GM12801 (cell line): ENCODE data around the gene ALPK1.

ENCODE experiments used
- TF ChIP-seq, protein P1 (sequence below): IDR thresholded peaks from one replicate; pipeline ENCODE4 v1.5.1; 2011; ENCODE audit warnings: control low read depth; ENCODE audit not compliant: insufficient read length; ENCODE audit errors: extremely low read depth

The ALPK1 gene

GRCh38 chr4:112270640-112271421 is 26.3 kb upstream of the ALPK1 start:
- TF ChIP-seq, protein P1, sequence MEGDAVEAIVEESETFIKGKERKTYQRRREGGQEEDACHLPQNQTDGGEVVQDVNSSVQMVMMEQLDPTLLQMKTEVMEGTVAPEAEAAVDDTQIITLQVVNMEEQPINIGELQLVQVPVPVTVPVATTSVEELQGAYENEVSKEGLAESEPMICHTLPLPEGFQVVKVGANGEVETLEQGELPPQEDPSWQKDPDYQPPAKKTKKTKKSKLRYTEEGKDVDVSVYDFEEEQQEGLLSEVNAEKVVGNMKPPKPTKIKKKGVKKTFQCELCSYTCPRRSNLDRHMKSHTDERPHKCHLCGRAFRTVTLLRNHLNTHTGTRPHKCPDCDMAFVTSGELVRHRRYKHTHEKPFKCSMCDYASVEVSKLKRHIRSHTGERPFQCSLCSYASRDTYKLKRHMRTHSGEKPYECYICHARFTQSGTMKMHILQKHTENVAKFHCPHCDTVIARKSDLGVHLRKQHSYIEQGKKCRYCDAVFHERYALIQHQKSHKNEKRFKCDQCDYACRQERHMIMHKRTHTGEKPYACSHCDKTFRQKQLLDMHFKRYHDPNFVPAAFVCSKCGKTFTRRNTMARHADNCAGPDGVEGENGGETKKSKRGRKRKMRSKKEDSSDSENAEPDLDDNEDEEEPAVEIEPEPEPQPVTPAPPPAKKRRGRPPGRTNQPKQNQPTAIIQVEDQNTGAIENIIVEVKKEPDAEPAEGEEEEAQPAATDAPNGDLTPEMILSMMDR = no peak

DNA sequence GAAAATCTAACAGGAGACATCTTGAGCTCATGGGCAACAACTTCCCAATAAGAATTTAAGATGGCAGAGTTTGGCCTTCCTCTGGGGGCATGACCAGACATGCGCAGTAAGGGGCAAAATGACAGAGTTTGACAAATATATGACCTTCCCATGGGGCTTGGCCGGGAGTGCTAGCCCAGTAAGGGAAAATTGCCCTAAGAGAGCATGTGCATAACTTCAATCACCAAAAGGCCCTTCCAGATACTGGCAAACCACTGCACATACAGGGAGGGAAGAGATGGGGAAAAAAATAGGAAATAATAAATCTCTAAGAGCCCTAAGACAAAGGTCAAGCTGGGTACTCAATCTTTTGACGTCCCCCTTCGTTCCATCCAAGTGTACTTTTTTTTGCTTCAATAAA is 24.9 kb upstream of the ALPK1 start:
- TF ChIP-seq, protein P1 = no peak

DNA sequence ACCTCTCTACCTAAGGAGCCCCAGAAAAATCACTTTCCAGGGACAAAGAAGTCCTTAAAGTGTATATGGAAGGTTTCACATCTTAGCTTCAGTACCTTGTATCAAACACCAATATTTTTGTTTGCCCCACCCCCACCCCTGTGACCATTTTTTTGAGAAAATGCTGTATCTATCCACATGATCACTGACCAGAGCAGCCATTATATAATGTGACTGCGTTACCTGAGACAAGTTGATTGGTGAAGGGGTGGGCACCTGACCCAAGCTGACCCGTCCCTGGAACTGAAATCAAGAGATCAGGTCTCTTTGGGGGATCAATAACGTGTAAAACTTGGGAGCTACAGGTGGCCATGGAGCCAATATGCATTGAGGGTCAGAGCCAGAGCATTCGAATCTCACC is 22.2 kb upstream of the ALPK1 start:
- TF ChIP-seq, protein P1 = no peak

- TF ChIP-seq, protein P1 = no peak
These were observed 21.1 kb upstream of the ALPK1 start for GRCh38 chr4:112276113-112276512.

DNA sequence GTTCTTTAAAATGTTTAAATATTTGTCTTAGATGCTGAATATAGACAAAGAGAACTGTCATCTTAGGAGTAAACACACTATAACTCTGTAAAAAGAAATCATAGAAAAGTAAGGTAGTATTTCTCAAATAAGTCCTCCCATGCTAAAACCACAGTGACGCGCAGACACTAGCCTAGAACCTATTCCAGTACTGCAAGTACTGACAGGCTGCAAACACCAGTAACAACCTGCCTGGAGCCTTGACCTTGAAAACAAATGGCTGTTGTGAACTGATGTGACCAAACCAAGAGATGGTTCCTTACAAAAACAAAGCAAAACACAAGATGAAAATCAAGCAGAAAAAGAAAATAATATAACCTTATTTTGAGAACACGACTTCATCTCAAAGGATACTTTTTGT is 19.9 kb upstream of the ALPK1 start:
- TF ChIP-seq, protein P1 = no peak

- TF ChIP-seq, protein P1 = no peak
These were observed 19.3 kb upstream of the ALPK1 start for GRCh38 chr4:112277705-112278448.

DNA sequence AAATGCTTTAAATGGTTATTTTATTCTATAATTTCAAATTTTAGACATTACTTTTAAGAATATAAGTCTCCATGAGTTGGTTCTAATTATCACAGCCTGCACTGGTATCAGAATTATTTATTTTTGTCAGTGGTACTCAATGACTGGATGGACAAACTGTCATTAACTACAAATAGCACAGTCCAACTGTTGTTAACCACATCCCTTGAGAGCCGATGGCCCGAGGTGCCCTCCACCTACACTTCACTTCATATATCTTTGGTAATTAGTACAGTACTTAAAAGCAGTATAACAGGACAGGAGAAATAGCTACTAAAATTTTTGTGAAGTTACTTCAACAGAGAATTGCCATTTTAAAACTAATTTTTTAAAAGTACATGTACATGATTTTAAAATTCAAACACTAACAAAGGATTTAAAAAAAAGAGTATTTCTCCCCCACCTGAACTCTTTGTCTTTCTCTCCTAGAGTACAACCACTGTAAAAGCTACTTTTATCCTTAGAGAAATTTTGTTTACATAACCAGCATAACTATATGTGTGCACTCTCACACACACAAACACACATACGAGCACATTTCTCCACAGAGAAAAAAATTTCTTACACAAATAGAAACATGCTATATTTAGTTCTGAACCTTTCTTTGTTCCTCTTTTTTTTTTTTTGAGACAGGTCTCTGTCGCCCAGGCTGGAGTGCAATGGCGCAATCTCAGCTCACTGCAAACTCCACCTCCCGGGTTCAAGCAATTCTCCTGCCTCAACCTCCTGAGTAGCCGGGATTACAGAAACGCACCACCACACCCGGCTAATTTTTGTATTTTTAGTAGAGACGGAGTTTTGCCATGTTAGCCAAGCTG is 17.9 kb upstream of the ALPK1 start:
- TF ChIP-seq, protein P1 = no peak
